Measurements from ENCODE around the gene BMP6.

The BMP6 gene

DNA sequence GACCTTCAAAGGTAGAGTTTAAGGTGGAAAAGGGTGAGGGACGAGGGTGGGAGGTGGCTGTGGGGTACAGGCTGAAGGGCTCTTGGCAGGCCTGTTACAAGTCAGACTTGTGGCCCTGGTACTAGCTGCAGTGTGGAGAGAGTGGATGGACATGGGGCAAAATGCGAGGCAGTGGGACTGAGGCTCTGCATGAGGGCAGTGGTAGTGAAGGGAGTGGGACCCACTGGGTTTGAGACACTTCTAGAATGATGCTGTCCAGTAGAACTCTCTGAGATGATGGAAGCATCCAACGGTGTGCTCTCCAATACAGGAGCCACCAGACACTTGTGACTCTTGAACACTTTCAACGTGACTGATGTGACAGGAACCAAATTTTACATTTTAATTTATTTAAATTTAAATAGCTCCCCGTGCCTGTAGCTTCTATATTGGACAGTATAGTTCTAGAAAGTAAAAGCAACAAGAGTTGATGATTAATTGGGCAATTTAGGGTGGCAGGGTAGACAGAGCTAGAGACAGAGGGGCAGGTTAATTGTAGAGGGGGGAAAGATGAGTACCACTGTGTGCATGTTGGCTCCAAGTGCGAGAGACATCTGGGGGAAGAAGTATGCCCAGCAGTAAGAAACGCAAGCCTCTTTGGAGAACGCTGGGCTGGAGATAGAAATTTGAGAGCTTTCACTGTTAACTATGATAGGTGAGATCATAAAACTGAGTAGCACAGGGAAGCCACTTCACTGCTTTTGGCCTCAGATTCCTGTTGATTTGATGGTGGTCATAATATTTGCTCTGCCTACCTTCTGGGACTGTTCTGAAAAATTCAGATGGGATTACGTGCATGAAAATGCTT is 107.2 kb downstream of the BMP6 start:
- no peak for DNase-seq (ENCODE audit: low spot score)

DNA sequence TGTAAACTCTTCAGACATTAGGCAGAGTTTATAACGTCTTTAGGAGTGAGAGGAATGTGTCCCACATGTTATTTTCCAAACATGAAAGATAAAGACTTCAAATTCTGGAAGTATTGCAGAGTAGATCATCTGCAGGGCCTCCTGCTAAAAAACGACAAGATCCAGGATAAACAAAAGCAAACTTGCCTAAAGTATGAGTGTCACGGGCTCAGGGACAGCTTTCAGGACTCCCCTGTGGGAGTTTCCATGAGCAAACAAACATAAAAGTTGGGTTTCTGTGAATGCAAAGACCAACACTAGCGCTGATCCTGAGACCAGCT is 107.8 kb downstream of the BMP6 start:
- no peak for DNase-seq (ENCODE audit: low spot score)

DNA sequence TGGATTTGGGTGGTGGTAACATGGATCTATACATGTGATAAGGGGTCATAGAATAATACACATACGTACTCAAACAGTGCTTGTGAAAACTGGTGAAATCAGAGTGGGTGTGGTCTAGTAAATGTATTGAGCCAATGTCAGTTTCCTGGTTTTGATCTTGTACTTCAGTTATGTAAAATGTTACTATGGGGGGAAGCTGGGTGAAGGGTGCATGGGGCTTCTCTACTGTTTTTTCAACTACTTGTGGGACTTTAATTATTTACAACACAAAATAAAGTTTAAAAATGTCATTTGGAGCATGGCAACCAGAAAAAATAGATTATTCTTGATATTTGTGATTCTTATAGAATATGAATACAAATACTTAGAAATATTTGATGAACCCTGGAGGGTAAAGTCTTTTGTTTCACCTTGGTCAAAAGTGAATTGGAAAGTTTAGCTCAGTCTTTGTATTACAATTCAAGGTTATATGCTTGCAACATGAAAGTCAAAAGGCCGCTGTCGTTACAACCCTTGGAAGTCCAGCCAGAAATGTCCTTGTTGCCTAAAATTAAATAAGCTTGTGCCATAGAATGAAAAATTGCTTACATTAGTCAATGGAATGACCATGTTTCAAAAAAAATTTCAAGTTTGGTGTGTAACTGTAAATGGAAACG is 110.6 kb downstream of the BMP6 start:
- no peak for DNase-seq (ENCODE audit: low spot score)

DNA sequence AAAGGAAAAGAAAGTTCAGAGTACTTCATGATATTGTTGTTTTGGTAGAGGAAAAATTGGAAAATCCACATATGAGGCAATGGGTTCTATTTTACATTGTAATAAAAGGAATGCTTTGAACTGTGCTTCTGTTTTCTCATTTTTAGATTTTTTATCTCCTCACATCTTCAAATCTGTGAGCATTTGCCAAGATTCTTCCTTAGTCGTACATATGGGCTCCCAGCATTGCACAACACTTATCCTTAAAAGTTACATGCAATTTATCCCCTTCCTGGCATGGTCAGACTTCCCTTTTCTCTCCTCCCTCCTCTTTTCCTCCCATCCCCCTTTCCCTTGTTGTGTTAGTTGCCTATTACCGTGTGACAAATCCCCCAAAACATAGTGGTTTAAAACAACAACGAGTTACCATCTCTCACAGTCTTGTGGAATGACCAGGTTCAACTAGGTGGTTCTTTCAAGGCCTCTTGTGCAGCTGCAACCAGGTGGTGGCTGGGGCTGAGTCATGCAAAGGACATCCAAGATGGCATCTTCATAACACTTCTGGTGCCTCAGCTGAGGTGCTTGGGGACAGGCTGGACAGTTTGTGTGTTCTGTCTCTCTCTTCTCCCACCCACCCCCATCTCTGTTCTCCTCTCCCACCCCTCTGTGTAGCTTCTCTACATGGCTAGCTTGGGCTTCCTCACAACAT is 116.0 kb downstream of the BMP6 start:
- DNase-seq (ENCODE audit: low spot score), result no peak

DNA sequence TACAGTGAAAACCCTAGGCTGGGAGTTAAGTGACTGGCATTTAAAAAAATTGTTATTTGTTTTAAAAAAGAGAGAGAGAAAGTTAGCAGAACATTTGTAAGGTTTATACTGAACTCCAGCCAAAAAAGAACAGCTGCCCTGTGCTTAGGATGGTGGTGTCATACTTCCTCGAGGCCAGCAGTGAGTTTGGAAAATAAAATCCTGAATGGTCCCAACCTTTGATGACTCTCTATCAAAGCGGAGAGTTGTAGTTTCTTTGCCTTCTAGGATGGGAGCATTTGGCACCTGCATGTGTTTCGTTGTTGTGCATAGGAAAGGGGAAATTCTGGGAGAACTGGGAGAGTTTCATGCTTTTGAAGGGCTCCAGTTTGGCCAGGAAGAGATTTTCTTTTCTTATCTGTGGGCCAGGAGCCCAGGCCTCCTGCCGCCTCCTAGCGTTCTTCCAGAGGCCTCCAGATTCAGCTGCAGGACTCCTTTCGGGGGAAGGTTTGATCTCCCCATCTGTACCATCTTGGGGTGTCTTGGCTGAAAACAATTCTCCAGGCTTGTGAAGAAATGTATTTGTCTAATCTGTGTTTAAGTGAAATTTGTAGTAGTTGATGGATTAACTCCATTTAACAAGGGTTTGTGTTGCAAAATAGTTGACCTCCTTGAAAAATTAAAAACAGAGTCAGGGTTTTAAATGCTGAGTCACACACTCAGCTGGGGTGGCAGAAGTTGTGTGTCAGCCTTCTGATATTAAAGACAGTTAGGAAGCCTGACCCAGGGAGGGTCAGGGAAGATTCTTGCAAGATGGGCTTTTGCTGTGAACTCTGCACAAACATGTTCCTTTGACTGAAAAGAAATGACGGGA is 121.3 kb downstream of the BMP6 start:
- DNase-seq (ENCODE audit: low spot score), result no peak

DNA sequence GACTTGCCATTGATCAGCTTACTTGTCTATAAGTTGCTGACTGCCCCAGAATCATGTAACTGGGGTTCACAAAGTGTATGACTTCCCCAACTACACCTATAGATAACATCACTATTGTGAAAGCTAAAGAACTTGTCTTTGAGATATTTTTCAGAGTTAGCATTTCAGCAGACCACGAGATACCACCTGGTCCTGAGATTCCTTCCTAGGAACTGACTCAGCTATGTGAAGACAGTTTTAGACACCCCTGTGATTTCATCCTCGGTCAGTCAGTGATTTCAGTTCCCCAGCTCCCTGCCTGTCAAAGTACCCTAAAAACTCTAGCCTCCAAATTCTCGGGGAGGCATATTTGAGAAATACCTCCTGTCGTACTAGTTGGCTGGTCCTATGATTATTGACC is 122.3 kb downstream of the BMP6 start:
- no peak for DNase-seq (ENCODE audit: low spot score)

DNA sequence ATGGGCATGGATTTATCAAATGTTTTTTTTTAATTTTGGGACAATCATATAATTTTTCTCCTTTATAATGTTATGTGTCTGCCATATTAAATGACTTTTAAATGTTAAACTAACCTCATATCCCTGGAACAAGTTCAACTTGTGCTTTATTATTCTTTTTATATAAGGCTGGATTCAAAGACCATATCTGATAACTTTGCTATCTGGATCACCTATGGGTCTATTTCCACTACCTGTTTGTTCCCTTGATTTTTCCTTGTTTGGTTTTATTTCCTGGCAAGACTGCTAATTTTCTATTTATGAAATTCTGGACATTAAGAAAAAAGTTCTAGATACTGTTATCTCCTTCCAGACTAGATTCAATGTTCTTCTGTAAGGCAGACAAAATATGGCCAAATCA is 125.9 kb downstream of the BMP6 start:
- no peak for DNase-seq (ENCODE audit: low spot score)

DNA sequence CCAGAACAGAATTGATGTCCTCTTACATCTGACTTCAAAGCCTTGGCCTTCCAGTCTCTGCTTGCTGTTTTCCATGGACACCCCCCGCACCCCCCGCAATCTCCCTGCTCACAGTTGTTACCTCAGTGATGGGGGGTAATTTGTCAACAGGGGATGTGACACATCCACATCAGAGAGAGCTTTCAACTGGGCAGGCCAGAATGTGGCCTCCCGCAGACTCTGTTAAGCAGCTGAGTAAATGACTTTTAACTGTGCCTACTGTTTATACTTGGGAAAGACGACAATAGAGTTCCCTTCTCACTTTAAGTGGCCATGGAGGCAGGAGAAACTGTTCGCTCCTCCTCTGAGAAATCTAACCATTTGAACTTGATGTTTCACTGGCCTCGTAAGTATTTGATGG is 133.7 kb downstream of the BMP6 start:
- no peak for DNase-seq (ENCODE audit: low spot score)

DNA sequence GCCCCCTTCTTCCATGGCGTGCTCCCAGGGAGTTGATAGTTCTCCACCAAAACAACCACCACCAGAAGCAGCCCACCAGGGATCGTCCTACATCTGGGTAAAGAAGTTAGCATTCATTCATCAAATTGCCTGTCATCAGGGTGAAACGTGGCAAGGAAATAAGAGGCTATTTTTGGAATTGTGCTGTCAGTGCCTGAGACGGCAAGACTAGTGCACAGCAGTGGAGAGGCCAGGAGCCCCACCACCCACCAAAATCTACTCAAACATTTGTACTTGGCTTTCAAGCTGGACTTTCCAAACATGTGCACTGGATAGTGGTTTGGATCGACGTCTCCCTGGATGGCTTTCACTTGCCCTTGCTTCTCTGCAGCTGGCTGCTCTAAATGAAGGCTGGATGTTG is 139.9 kb downstream of the BMP6 start:
- DNase-seq (ENCODE audit: low spot score), result no peak

DNA sequence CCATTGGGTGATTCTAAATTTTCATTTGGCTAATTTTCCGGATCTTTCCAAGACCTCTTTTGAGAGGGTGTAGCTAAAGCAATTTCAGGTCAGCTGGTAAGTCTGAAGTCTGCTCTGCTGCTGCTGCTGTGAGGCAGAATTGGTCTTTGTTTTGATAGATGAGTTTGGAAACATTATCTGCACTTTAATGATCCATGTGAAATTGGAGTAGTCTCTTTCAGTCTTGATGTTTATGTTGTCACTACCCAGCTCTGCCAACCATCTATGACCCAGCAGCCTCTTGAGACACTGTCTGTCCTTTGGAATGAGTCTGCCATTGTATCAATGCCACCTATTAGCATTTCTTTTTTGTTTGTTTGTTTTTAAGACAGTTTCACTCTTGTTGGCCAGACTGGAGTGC is 140.6 kb downstream of the BMP6 start:
- DNase-seq (ENCODE audit: low spot score), result no peak

DNA sequence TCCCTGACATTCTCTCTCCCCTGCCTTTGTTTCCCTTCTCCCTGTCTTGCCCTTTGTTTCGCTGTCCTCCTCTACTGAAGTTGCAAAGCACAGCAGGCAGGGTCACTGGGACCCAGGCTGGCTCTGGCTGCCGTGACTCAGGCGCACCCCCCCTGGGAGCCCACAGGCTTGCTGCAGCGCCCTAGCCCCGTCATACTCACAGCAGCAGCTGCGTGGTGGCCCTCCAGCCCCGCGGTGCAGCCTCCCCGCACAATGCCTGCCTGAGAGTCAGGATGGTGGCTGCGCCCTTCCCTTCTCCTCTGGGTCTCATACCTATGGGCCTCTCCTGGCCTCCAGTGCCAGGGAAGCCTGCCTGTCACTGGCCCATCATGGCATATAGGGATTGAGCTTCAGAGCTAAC is 143.0 kb downstream of the BMP6 start:
- no peak for DNase-seq (ENCODE audit: low spot score)

DNA sequence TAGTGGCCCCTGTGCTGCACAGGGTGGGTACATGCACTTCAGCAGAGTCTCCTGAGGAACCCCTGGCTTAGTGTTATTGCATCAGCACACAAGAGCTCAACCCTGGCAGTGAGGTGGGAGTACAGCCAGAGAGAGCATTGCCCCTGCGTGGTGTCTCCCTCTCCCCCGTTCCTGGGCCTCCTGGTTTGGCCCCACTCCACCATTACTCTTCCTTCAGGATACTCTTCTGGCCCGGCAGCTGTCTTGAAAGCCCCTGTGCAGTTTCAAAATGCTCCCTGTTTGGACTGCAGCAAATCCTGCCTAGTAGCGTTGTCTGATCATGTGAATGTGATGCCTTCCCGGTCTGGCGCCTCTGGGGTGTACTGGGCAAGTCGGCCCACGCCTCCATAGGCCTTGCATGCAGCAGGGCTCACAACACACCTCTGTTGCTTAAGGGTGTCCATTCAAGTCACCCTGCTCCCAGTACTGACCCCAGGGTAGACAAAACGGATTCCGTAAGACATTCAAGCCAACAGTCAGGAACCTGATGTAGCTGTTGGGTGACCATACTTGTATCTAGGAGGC is 152.6 kb downstream of the BMP6 start:
- DNase-seq (ENCODE audit: low spot score), result no peak

DNA sequence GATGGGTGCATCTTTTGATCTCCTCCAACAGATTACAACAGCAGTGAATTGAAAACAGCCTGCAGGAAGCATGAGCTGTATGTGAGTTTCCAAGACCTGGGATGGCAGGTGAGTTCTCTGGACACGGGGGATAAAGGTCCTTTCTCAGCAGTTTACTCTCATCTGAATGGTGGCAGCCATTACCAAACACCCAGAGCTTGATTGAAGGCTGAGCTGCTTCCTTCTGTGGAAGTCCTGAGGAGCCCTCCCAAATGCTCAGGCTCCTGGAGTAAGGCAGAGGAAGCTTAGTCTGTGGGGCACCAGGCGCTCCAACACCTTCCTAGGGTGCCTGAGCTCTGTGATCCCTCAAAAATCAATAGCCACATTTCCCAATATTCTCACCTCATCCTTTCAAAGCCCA is 153.1 kb downstream of the BMP6 start:
- DNase-seq (ENCODE audit: low spot score), result no peak

DNA sequence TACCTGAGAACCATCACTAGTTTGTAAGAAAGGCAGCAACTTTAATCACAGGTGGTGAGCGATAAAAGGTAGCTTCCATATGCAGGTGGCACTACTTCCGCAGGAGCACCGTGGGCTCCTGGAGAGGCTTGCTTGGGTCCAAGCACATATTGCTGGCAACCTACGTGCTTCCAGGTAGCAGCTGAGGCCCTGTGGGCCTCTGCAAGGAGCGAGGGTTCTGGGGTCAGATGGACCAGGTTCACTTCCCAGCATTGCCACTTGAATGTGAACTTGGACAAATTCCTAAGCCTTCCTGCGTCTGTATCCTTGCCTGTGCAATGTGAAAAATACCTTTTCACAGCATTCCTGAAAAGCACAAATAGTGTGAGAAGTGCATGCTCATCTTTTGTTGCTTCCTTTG is 153.7 kb downstream of the BMP6 start:
- no peak for DNase-seq (ENCODE audit: low spot score)

DNA sequence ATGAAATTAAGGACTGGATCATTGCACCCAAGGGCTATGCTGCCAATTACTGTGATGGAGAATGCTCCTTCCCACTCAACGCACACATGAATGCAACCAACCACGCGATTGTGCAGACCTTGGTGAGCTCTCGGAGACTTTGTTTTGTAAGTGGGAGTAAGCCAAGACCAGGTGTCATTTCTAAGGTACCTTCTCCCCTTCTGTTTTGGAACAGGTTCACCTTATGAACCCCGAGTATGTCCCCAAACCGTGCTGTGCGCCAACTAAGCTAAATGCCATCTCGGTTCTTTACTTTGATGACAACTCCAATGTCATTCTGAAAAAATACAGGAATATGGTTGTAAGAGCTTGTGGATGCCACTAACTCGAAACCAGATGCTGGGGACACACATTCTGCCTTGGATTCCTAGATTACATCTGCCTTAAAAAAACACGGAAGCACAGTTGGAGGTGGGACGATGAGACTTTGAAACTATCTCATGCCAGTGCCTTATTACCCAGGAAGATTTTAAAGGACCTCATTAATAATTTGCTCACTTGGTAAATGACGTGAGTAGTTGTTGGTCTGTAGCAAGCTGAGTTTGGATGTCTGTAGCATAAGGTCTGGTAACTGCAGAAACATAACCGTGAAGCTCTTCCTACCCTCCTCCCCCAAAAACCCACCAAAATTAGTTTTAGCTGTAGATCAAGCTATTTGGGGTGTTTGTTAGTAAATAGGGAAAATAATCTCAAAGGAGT is 154.2 kb downstream of the BMP6 start:
- no peak for DNase-seq (ENCODE audit: low spot score)

DNA sequence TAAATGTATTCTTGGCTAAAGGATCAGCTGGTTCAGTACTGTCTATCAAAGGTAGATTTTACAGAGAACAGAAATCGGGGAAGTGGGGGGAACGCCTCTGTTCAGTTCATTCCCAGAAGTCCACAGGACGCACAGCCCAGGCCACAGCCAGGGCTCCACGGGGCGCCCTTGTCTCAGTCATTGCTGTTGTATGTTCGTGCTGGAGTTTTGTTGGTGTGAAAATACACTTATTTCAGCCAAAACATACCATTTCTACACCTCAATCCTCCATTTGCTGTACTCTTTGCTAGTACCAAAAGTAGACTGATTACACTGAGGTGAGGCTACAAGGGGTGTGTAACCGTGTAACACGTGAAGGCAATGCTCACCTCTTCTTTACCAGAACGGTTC is 154.8 kb downstream of the BMP6 start:
- DNase-seq (ENCODE audit: low spot score), result no peak

DNA sequence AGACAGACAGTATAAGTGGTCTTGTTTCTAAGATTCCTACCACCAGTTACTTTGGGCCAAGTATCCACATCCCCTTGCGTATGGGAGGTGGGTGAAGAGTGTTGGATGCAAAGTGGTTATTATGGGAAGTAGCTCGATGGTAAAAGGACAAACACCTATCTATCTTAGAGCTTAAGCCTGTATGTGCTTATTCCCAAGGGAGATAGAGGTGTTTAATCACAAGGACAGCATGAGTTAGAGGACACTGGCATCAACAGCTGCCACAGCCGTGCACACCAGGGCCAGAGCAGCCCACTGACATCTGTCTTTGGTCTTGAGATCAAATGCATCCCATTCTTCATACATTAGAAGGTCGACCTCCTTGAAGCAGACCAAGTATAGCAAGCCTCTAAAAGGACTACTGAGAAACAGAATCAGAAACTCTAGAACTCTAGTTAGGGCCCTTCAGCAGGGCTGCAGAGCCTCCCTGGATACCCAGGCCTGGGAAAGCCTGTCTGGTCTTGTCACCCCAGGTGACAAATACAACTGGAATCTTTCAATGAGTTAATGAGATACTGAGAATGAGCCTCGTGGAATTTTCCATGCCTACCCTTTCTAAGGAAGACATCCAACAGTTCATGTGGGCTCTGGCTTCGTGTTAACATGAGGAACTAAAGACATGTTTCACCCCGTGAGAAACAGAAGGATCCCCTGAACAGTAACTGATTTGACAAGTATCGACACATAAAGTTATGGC is 156.0 kb downstream of the BMP6 start:
- DNase-seq (ENCODE audit: low spot score), result no peak

DNA sequence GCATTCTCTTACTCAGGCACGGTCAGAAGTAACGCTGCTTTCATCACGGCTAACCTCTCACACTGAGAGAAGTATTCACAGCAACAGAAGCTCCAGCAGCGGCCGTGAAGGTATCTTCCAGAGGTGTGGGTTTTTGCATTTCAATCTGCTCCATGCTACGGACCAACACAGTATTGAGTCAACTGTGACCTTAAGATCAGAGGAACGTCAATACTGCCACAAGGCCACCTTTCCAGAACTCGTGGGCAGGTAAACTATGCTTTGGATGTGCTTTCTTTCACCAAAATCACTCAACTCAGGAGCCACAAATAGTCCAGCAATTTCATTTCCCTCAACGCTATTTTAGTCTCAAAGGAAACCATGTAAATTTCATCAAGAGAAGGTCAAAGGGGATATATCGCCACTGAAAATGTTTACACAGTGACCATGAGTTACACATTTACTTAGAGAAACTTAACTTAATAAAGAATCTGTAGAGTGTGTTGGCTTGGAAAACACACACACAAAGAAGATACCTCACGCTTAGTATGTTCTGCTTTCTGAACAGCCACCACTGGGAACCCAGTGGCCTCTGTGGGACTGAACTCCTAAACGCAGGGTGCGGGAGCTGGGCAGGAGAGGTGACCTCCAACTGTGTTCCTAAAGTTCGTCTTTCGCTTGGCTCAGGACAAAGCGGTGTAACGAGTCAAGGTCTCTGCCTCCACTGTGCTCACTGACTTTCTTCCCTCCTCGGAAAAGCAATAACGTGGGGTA is 156.8 kb downstream of the BMP6 start:
- no peak for DNase-seq (ENCODE audit: low spot score)

DNA sequence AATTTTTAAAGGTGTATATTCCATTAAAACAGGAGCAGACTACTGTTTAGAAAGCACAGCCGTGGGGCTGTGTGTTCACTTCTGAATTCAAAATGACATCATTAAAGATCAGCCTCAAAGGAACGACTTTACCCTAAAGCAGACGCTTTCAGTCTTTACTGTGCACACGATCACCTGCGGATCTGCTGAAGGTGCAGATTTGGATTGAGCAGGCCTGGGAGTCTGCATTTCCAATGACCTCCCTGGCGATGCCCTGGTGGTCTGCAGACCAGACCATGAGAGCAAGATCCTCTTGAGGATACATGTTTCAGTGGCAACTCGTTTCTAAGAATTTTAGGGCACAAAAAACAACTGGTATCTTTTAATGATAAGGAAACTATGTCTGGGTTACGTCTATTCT is 157.5 kb downstream of the BMP6 start:
- DNase-seq (ENCODE audit: low spot score), result no peak

DNA sequence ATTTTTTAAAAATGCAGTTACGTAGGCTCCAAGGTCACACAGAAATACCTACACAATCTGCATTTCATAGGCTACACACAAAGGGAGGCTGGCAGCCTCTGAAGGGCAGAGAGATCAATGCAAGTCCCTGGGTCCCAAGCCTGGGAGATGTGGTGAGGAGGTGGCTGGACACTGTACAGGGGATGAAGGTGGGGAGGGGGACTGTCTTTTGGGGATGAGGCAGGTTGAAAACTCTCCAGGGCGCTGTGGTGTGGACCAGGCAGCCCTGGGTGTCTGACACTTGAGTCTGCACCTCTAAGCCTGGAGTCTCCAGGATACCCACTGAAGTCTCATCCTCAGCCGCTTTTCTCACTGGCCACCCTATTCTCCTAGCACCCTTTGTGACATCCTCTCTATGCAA is 160.2 kb downstream of the BMP6 start:
- DNase-seq (ENCODE audit: low spot score), result no peak

Data from activated CD4-positive, alpha-beta T cell treated with anti-CD3 and anti-CD28 coated beads, Interleukin-2, Interleukin-4, amounts not matched to agents 100 ng/mL and 50 ng/mL, durations not matched to agents 16 hours and 8 hours (primary cell).